ENCODE data around the gene RNU6-7. TPM values are rescaled to one million over a fixed set of nuclear protein-coding genes. Genes with fewer than 3 reads are reported as not detected.

Gene RNU6-7
- polyA plus RNA-seq, 1 donor, result not detected

Other genes with a start within 250 kb of the RNU6-7 start
- 38.6 TPM for gene ARHGAP5, start 124.7 kb upstream of the RNU6-7 start, polyA plus RNA-seq (ENCODE audit: insufficient read length)
- not detected for gene RNU6-8, start 1.2 kb downstream of the RNU6-7 start, polyA plus RNA-seq (ENCODE audit: insufficient read length)
- 64.6 TPM for gene AKAP6, start 127.3 kb downstream of the RNU6-7 start, polyA plus RNA-seq (ENCODE audit: insufficient read length)

Measured in forelimb muscle (tissue), 1 donor.